DMS153 treated with DMSO at 0.1 percent for 48 hours (cell line): ENCODE data around the gene AGAP2.

Experiments
- DNase-seq: peaks from one replicate; lab custom pipeline; 2025; ENCODE audit not compliant: unreplicated experiment; lab: John Stamatoyannopoulos, UW

AGAP2 gene

GRCh38 chr12:57767876-57768275 lies 29.3 kb upstream of the AGAP2 start:
- DNase-seq, result no peak

- no peak for DNase-seq
These were observed 28.8 kb upstream of the AGAP2 start for GRCh38 chr12:57767305-57767698.

GRCh38 chr12:57766464-57767304 lies 28.1 kb upstream of the AGAP2 start, which contains the start of gene CYP27B1:
Gene CYP27B1 (minus strand): TSS chr12:57767078. CDS start chr12:57767041, 37 bp downstream.
- no peak for DNase-seq

- no peak for DNase-seq
These were observed 27.3 kb upstream of the AGAP2 start for GRCh38 chr12:57765698-57766463.

GRCh38 chr12:57765003-57765697 lies 26.6 kb upstream of the AGAP2 start:
- DNase-seq, result no peak

GRCh38 chr12:57764662-57765002 lies 26.1 kb upstream of the AGAP2 start:
- DNase-seq, result no peak

- no peak for DNase-seq
These were observed 25.5 kb upstream of the AGAP2 start for GRCh38 chr12:57763881-57764661.

GRCh38 chr12:57762463-57762862 lies 23.9 kb upstream of the AGAP2 start:
- no peak for DNase-seq

GRCh38 chr12:57761391-57761998 lies 23.0 kb upstream of the AGAP2 start:
- no peak for DNase-seq

- DNase-seq, result no peak
These were observed 21.9 kb upstream of the AGAP2 start for GRCh38 chr12:57760347-57760982.

- DNase-seq, result no peak
These were observed 20.9 kb upstream of the AGAP2 start for GRCh38 chr12:57759360-57759980.

GRCh38 chr12:57758552-57759359 lies 20.2 kb upstream of the AGAP2 start:
- no peak for DNase-seq

GRCh38 chr12:57757771-57758170 lies 19.2 kb upstream of the AGAP2 start:
- DNase-seq, result no peak

- DNase-seq, result no peak
These were observed 18.1 kb upstream of the AGAP2 start for GRCh38 chr12:57756406-57757341.

GRCh38 chr12:57755454-57756372 lies 17.2 kb upstream of the AGAP2 start:
- DNase-seq, result no peak

- DNase-seq, result no peak
These were observed 16.6 kb upstream of the AGAP2 start for GRCh38 chr12:57755194-57755453.
